ENCODE data around the gene TPRG1L. TPM values are rescaled to one million over a fixed set of nuclear protein-coding genes. Genes with fewer than 3 reads are reported as not detected.

Gene TPRG1L
- total and polyA plus RNA-seq, 2 donors from 2014 or later, result 37.1 to 72.4 TPM

DNA sequence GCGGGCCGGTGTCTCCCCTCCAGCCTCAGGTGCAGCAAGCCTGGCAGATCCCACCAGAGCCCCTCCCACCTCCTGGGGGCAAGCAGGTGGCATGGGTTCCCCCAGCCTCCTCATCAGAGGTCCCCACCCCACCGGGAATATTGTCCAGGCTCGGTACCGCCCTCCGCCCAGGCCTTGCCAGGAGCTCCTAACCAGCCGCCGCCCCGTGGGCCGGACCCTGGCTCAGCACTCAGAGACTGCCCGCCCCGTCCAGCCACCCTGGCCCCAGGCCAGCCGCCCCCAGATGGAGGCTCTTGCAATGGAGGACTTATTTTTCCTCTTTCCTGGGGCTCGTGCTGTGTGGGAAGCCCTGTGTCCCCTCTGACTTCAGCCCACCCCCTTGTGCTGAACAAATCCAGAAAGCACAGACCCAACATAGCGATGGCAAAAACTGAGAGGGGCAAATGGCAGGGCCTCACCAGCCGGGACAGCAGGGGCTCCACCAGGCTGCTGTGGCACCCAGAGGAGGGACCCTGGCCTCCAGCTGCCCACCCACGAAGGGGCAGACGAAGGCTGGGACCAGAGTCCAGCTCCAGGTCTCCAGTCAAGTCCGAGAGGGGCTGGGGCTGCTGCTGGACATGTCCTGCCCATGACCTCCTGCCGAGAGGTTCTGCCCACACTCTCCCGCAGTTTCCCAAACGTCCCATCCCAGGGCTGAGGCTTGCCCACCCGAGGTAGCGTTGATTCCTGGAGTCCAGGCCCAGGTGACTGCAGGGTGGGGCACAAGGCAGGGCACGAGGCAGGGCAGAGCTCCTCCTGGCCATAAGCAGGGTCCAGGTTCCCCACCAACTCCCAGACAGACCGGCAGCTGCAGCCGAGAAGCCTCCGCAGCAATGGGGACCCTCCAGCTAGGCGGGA is 21.0 kb upstream of the TPRG1L start:
- Histone ChIP-seq H3K27ac (ENCODE audit: low read depth in 2 of 2, low read length in 2 of 2) (no peak overlapping the region), H3K36me3 (ENCODE audit: control insufficient read depth in 2 of 3, insufficient read depth in 3 of 3, low read length in 3 of 3) (no peaks in the 10 kb centered on the region), H3K9ac (ENCODE audit: low read length in 3 of 3) (no peak overlapping the region), H3K4me1 (ENCODE audit: control insufficient read depth in 2 of 3, insufficient read depth in 2 of 3, low read depth in 1 of 3, low read length in 3 of 3) (no peaks in the 10 kb centered on the region), H3K4me3 (ENCODE audit: low read length in 3 of 3) (no peak overlapping the region), H3K27me3 (ENCODE audit: control insufficient read depth, insufficient read depth, low read length) (no peaks in the 10 kb centered on the region), H3K9me3 (ENCODE audit: control insufficient read depth in 2 of 3, insufficient read depth in 1 of 3, low read length in 3 of 3) (no peaks in the 10 kb centered on the region)
- no peak for FAIRE-seq
- no peak for TF ChIP-seq CTCF (IDR thresholded peaks at IDR 0.05; ENCODE audit: borderline replicate concordance, extremely low read depth, insufficient read depth)
- intact Hi-C loops (cut with DNase I), result no loop called here
- DNase-seq, result no peak

GRCh38 chr1:3604468-3604974 is 20.3 kb upstream of the TPRG1L start:
- Histone ChIP-seq H3K27ac (ENCODE audit: low read depth in 2 of 2, low read length in 2 of 2) (no peak overlapping the region), H3K36me3 (ENCODE audit: control insufficient read depth in 2 of 3, insufficient read depth in 3 of 3, low read length in 3 of 3) (no peaks in the 10 kb centered on the region), H3K4me1 (ENCODE audit: control insufficient read depth in 2 of 3, insufficient read depth in 2 of 3, low read depth in 1 of 3, low read length in 3 of 3) (no peaks in the 10 kb centered on the region), H3K9me3 (ENCODE audit: control insufficient read depth in 2 of 3, insufficient read depth in 1 of 3, low read length in 3 of 3) (no peaks in the 10 kb centered on the region), H3K9ac (ENCODE audit: low read length in 3 of 3) (no peak overlapping the region), H3K4me3 (ENCODE audit: low read length in 3 of 3) (no peak overlapping the region), H3K27me3 (ENCODE audit: control insufficient read depth, insufficient read depth, low read length) (no peaks in the 10 kb centered on the region)
- DNase-seq, result no peak
- intact Hi-C loops (cut with DNase I), result no loop called here
- no peak for FAIRE-seq
- TF ChIP-seq CTCF (IDR thresholded peaks at IDR 0.05; ENCODE audit: borderline replicate concordance, extremely low read depth, insufficient read depth), result no peak

DNA sequence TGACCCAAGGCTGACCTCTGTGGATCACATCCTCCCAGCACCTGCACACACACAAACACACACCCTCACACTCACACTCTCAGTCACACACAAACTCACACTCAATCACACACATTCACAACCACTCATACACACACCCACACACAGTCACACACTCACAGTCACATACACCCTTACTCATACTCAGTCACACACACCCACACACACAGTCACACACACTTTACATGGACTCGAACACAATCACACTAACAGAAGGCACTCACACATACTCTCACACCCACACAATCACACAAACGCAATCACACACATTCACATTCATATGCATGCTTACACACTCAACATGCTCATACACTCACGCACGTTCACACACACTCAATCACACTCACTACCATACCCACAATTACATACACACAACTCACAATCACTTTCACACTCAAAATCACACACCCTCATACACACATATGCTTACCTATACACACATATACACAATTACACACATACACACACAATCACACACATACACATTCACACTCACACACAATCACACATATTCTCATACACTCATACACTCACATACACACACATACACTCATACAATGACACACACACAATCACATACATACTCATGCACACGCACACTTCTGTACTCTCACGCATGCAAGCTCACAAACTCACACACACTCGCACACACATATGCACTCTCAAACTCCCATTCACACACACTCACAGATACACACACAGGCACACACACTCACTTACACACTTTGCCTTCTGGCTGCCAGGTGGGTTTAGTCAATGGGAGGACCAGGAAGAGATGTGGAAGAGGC is 19.6 kb upstream of the TPRG1L start:
- no peak for TF ChIP-seq CTCF (IDR thresholded peaks at IDR 0.05; ENCODE audit: borderline replicate concordance, extremely low read depth, insufficient read depth)
- intact Hi-C loops (cut with DNase I), result no loop called here

More for the DNA sequence above, 19.6 kb upstream of the TPRG1L start:
- Histone ChIP-seq H3K9ac (ENCODE audit: low read length in 3 of 3) (no peak overlapping the region), H3K27me3 (ENCODE audit: control insufficient read depth, insufficient read depth, low read length) (no peaks in the 10 kb centered on the region), H3K27ac (ENCODE audit: low read depth in 2 of 2, low read length in 2 of 2) (no peak overlapping the region), H3K36me3 (ENCODE audit: control insufficient read depth in 2 of 3, insufficient read depth in 3 of 3, low read length in 3 of 3) (no peaks in the 10 kb centered on the region), H3K9me3 (ENCODE audit: control insufficient read depth in 2 of 3, insufficient read depth in 1 of 3, low read length in 3 of 3) (no peaks in the 10 kb centered on the region), H3K4me1 (ENCODE audit: control insufficient read depth in 2 of 3, insufficient read depth in 2 of 3, low read depth in 1 of 3, low read length in 3 of 3) (no peaks in the 10 kb centered on the region), H3K4me3 (ENCODE audit: low read length in 3 of 3) (no peak overlapping the region)
- no peak for DNase-seq
- FAIRE-seq, result no peak

All from kidney (tissue), 14 donors.